ENCODE data around the gene ABCF2. TPM values are rescaled to one million over a fixed set of nuclear protein-coding genes. Genes with fewer than 3 reads are reported as not detected.

The ABCF2 gene
- total and polyA plus RNA-seq, 2 of the 13 experiments (the other 11 are each of a cell fraction or from before 2014, with no cell fraction given) = 16.3 to 42.5 TPM

GRCh38 chr7:151229249-151229648 lies 2.2 kb upstream of the ABCF2 start:
- Histone ChIP-seq H3K9ac (ENCODE audit: insufficient read depth, low read depth, low read length) (no peak overlapping the region), H4K20me1 (ENCODE audit: insufficient read depth, low read length) (peaks cover 10% of the 10 kb centered on the region; the same call in 1 of the 2 replicates), H3K79me2 (ENCODE audit: insufficient read depth, low read length) (peaks cover 33% of the 10 kb centered on the region), H2AFZ (ENCODE audit: low read length) (no peak overlapping the region), H3K27me3 (ENCODE audit: control insufficient read depth in 1 of 2, insufficient read depth in 2 of 2, low read length in 2 of 2) (no peaks in the 10 kb centered on the region; a peak in 1 of 5 replicates), H3K36me3 (replicated peaks in 1 of 2; ENCODE audit: control insufficient read depth in 1 of 2, insufficient read depth in 2 of 2, low read length in 2 of 2) (peaks cover 6 to 10% of the 10 kb centered on the region in 2 experiments; a peak in 4 of 5 replicates), H3K4me2 (ENCODE audit: low read depth, low read length) (no peak overlapping the region), H3K4me3 (replicated peaks in 1 of 3; ENCODE audit: insufficient read depth in 1 of 3, low read depth in 2 of 3, low read length in 3 of 3) (no peak overlapping the region), H3K9me3 (ENCODE audit: low read length) (no peaks in the 10 kb centered on the region), H3K4me1 (ENCODE audit: insufficient read depth, low read length) (peaks cover 43% of the 10 kb centered on the region), H3K27ac (ENCODE audit: extremely low read length, insufficient read depth, low read length) (no peak overlapping the region)
- BruUV-seq (replicated peaks) = no TSS peak
- ATAC-seq = no peak
- CTCF ChIA-PET (ENCODE audit: low intra/inter-chr PET ratio, low total read pairs) = no interaction called here
- no peak for FAIRE-seq
- intact Hi-C loops (cut with micrococcal nuclease; ENCODE audit: unreplicated experiment) = no loop called here
- POLR2A ChIA-PET = no interaction called here
- TF ChIP-seq ZNF574 (CRISPR knock-in tag; IDR thresholded peaks at IDR 0.05) (no peak), ZNF879 (CRISPR knock-in tag; IDR thresholded peaks at IDR 0.05) (no peak), CBX5 (CRISPR knock-in tag; IDR thresholded peaks at IDR 0.05; ENCODE audit: borderline replicate concordance) (no peak), SNRNP70 (IDR thresholded peaks at IDR 0.05; ENCODE audit: low read depth, low read length) (no peak), ZNF646 (CRISPR knock-in tag; IDR thresholded peaks at IDR 0.05) (no peak), ZNF577 (CRISPR knock-in tag; IDR thresholded peaks at IDR 0.05; ENCODE audit: borderline replicate concordance, low read depth) (no peak)
- 87% methylated on average over 10 of the region's 10 CpGs for WGBS (ENCODE audit: low lambda C conversion rate)
- no peak for DNase-seq (ENCODE audit: low spot score)
- in situ Hi-C loops (cut with HindIII; ENCODE audit: extremely low pct_ligation_motif_present, low pct_unique_long_range_greater_than_20kb) = no loop called here
